Hepatocyte (in vitro differentiated cells): Measurements from ENCODE around the gene FARP2. TPM values are rescaled to one million over a fixed set of nuclear protein-coding genes. Genes with fewer than 3 reads are reported as not detected.

Source experiments
- DNase-seq: peaks from one replicate; pipeline ENCODE4 v3.0.0-alpha.2; 2016; ENCODE audit warnings: low spot score
- H2AFZ ChIP-seq: fragments of 200-600 bp; sonication (generic); 2 replicates; pipeline ENCODE4 v1.6.0; 2016; ENCODE audit warnings: antibody characterized with exemption, mild to moderate bottlenecking
- H3K27ac ChIP-seq: fragments of 200-600 bp; sonication (generic); 2 replicates; pipeline ENCODE4 v1.5.1; 2016; ENCODE audit warnings: mild to moderate bottlenecking
- H3K27me3 ChIP-seq: fragments of 200-600 bp; sonication (generic); 2 replicates; pipeline ENCODE4 v1.6.1; 2016
- H3K36me3 ChIP-seq: fragments of 200-600 bp; sonication (generic); replicated peaks from 2 replicates; pipeline ENCODE4 v1.5.1; 2016; ENCODE audit warnings: low read depth; ENCODE audit not compliant: insufficient read depth
- H3K4me1 ChIP-seq: fragments of 200-600 bp; sonication (generic); 2 replicates; pipeline ENCODE4 v1.5.1; 2016; ENCODE audit warnings: mild to moderate bottlenecking, moderate library complexity; ENCODE audit not compliant: insufficient read depth
- H3K4me2 ChIP-seq: fragments of 200-600 bp; sonication (generic); 2 replicates; pipeline ENCODE4 v1.6.0; 2016
- H3K4me3 ChIP-seq: fragments of 200-600 bp; sonication (generic); 2 replicates; pipeline ENCODE4 v1.5.1; 2016; ENCODE audit warnings: mild to moderate bottlenecking
- H3K79me2 ChIP-seq: fragments of 200-600 bp; sonication (generic); 2 replicates; pipeline ENCODE4 v1.6.0; 2017; ENCODE audit warnings: mild to moderate bottlenecking
- H3K9me2 ChIP-seq: fragments of 200-600 bp; sonication (generic); replicated peaks from 2 replicates; pipeline ENCODE4 v1.6.0; 2017; ENCODE audit warnings: mild to moderate bottlenecking; ENCODE audit not compliant: insufficient read depth
- H3K9me3 ChIP-seq: fragments of 200-600 bp; sonication (generic); 2 replicates; pipeline ENCODE4 v1.5.1; 2016; ENCODE audit warnings: low read depth, mild to moderate bottlenecking
- H4K20me1 ChIP-seq: fragments of 200-600 bp; sonication (generic); 2 replicates; pipeline ENCODE4 v1.6.0; 2016; ENCODE audit warnings: mild to moderate bottlenecking; ENCODE audit not compliant: insufficient read depth, poor library complexity, severe bottlenecking
- EZH2 ChIP-seq: fragments of 200-600 bp; sonication (generic); IDR thresholded peaks from 2 replicates; pipeline ENCODE4 v1.6.1; 2016; ENCODE audit warnings: antibody characterized with exemption, mild to moderate bottlenecking, borderline replicate concordance
- EZH2phosphoT487 ChIP-seq: fragments of 200-600 bp; sonication (generic); IDR thresholded peaks from one replicate; pipeline ENCODE4 v1.6.1; 2018; ENCODE audit warnings: antibody characterized with exemption, mild to moderate bottlenecking, low read depth, moderate library complexity; ENCODE audit not compliant: unreplicated experiment, severe bottlenecking
- WGBS: methylation state at CpG from one replicate; pipeline ENCODE4 v1.1.6; 2016; ENCODE audit warnings: low lambda C conversion rate; ENCODE audit errors: missing lambda C conversion rate; 5-methylcytosine and 5-hydroxymethylcytosine counted together
- polyA plus RNA-seq: library from polyadenylated mRNA; unstranded; fragments of >200 nt; fragmentation: Nextera tagmentation; extraction: Ambion mirVana; gene quantifications from 2 replicates; pipeline ENCODE4 v1.2.1, GENCODE V29; 2016
- total RNA-seq: library from RNA; depleted of rRNA; stranded (reverse); fragments of >200 nt; gene quantifications from 2 replicates; pipeline ENCODE4 v1.2.3, GENCODE V29; 2014
- TF ChIP-seq, protein P1 (sequence below): fragments of 200-600 bp; sonication (generic); IDR thresholded peaks from 2 replicates; pipeline ENCODE4 v1.5.1; 2016; ENCODE audit warnings: antibody characterized with exemption, mild to moderate bottlenecking; ENCODE audit not compliant: poor library complexity

Gene FARP2
- total and polyA plus RNA-seq, 2 experiments from 2014 or later: 29.1 to 29.6 TPM

DNA sequence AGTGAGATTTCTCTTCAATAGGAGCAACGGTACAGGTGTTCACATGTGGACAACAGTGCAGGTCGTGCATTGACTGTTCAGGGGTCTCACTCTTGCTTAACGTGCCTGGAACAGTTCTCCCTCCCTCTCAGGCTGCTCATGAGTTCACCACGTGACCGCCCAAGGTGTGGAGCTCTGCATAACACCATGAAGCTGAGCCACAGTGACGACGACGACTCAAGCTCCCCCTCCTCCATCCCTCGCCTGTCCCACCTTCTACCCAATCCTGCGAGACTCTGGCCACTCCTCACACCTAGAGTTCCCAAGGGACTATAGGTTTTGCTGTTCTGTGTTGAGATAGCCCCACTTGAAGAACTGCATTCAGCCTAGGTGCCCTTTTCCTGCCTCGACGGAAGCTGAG is 109.5 kb downstream of the FARP2 start:
- Histone ChIP-seq H3K4me3 (no peak overlapping the region), H3K4me2 (no peak overlapping the region), H3K4me1 (no peaks in the 10 kb centered on the region), H3K9me3 (no peaks in the 10 kb centered on the region), H3K36me3 (no peaks in the 10 kb centered on the region), H4K20me1 (no peaks in the 10 kb centered on the region), H3K79me2 (no peaks in the 10 kb centered on the region), H3K9me2 (no peaks in the 10 kb centered on the region), H3K27ac (no peak overlapping the region), H2AFZ (no peak overlapping the region), H3K27me3 (no peaks in the 10 kb centered on the region)
- TF ChIP-seq, protein P1, sequence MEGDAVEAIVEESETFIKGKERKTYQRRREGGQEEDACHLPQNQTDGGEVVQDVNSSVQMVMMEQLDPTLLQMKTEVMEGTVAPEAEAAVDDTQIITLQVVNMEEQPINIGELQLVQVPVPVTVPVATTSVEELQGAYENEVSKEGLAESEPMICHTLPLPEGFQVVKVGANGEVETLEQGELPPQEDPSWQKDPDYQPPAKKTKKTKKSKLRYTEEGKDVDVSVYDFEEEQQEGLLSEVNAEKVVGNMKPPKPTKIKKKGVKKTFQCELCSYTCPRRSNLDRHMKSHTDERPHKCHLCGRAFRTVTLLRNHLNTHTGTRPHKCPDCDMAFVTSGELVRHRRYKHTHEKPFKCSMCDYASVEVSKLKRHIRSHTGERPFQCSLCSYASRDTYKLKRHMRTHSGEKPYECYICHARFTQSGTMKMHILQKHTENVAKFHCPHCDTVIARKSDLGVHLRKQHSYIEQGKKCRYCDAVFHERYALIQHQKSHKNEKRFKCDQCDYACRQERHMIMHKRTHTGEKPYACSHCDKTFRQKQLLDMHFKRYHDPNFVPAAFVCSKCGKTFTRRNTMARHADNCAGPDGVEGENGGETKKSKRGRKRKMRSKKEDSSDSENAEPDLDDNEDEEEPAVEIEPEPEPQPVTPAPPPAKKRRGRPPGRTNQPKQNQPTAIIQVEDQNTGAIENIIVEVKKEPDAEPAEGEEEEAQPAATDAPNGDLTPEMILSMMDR: no peak
- TF ChIP-seq EZH2 (no peak), EZH2phosphoT487 (no peak)
- no peak for DNase-seq
- WGBS: 74% methylated on average over 12 of the region's 12 CpGs

DNA sequence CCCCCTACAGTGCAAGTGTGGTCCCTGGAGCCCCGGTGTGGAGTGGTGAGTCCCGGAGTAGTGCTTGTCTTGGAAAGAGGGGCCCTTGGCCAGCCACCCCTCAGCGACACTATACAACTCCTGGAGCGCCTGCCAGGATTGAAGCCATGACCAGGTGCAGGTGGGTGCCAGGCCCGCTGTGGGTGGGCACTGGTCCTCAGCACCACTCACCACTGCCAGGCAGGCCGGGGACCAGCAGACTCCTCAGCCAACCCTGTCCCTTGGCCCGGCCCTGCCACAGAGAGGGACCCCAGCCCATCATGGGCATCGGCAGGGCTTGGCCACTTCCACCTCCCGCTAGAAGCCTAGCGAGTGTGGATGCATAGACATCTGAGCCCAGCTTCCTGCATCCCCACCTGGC is 110.1 kb downstream of the FARP2 start:
- Histone ChIP-seq H3K4me2 (no peak overlapping the region), H3K27ac (no peak overlapping the region), H4K20me1 (no peaks in the 10 kb centered on the region), H3K4me1 (no peaks in the 10 kb centered on the region), H3K27me3 (no peaks in the 10 kb centered on the region), H3K4me3 (no peak overlapping the region), H2AFZ (no peak overlapping the region), H3K9me2 (no peaks in the 10 kb centered on the region), H3K79me2 (no peaks in the 10 kb centered on the region), H3K36me3 (no peaks in the 10 kb centered on the region), H3K9me3 (no peaks in the 10 kb centered on the region)
- TF ChIP-seq, protein P1: no peak
- no peak for DNase-seq
- 98% methylated on average over 10 of the region's 10 CpGs for WGBS

DNA sequence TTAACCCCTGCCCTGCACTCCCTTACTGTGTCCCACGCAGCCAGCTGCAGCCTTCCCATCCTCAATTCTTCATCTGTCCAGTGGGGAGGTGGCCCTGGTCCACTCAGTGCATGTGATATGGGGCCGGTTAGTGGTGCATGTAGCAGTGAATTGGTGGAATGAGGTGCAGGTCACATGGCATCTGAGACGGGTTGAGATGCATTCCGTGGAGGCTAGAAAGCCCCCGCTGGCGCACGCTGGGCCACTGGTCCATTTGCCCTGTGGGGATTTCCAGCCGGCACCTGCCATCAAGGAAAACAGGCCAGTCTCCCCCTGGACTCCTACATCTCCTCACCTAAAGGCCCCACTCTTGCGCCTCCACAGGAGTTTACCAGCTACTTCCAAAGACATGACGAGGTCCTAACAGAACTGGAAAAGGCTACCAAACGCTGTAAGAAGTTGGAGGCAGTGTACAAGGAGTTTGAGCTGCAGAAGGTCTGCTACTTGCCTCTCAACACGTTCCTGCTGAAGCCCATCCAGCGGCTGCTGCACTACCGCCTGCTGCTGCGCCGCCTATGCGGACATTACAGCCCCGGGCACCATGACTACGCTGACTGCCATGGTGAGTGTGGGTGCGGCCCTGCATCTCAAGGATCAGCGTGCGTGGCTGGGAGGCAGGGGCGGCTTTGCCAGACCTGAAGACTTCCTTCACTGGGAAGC is 111.8 kb downstream of the FARP2 start:
- H3K4me1 ChIP-seq: no peaks in the 10 kb centered on the region
- H3K36me3 ChIP-seq: no peaks in the 10 kb centered on the region
- no peak overlapping the region for H2AFZ ChIP-seq
- 93% methylated on average over 23 of the region's 23 CpGs for WGBS
- no peaks in the 10 kb centered on the region for H3K79me2 ChIP-seq
- no peak overlapping the region for H3K27ac ChIP-seq
- H3K27me3 ChIP-seq: no peaks in the 10 kb centered on the region
- no peak for DNase-seq
- H3K4me2 ChIP-seq: no peak overlapping the region
- H4K20me1 ChIP-seq: no peaks in the 10 kb centered on the region
- TF ChIP-seq, protein P1: no peak
- TF ChIP-seq EZH2 (no peak), EZH2phosphoT487 (no peak)
- H3K4me3 ChIP-seq: no peak overlapping the region
- H3K9me3 ChIP-seq: no peaks in the 10 kb centered on the region
- no peaks in the 10 kb centered on the region for H3K9me2 ChIP-seq

DNA sequence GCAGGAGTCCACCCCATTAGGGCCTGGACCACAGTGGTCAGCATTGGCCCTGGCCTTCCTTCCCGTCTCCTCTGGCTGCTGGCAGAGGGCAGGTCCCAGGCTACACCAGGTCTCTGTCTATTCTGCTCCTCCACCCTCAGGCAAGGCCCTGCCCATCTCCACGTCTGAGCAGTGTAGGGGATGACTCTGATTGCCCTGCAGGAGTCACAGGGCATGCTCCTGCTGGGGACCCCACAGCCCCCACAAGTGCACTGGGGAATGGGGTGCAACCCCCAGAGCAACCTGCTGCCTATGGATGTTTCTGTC is 112.3 kb downstream of the FARP2 start:
- WGBS: 88% methylated on average over 2 of the region's 2 CpGs
- H3K36me3 ChIP-seq: no peaks in the 10 kb centered on the region
- H4K20me1 ChIP-seq: no peaks in the 10 kb centered on the region
- H3K9me2 ChIP-seq: no peaks in the 10 kb centered on the region
- no peaks in the 10 kb centered on the region for H3K79me2 ChIP-seq
- H3K4me2 ChIP-seq: no peak overlapping the region
- no peaks in the 10 kb centered on the region for H3K9me3 ChIP-seq
- H3K27me3 ChIP-seq: no peaks in the 10 kb centered on the region
- TF ChIP-seq EZH2phosphoT487 (no peak), EZH2 (no peak)
- TF ChIP-seq, protein P1: no peak
- no peak overlapping the region for H3K4me3 ChIP-seq
- no peaks in the 10 kb centered on the region for H3K4me1 ChIP-seq
- no peak overlapping the region for H2AFZ ChIP-seq
- DNase-seq: no peak
- H3K27ac ChIP-seq: no peak overlapping the region
